Activated naive CD4-positive, alpha-beta T cell treated with anti-CD3 and anti-CD28 coated beads, Interleukin-2, amount 50 U/mL, for 72 hours (primary cell): Measurements from ENCODE around the gene POLD1. TPM values are rescaled to one million over a fixed set of nuclear protein-coding genes. Genes with fewer than 3 reads are reported as not detected.
"Not testable (repeated sequence)": the region's sequence is repeated elsewhere in the genome, so short reads cannot be mapped to it uniquely, and the experiment has no call there.

ENCODE experiments used
- ATAC-seq, 2 donors: fragments of 150-1000 bp; cut with Tn5 transposase; 2 replicates each; pipeline ENCODE4 v1.10.0; 2021; ENCODE audit warnings: mild to moderate bottlenecking in 2 of 2, moderate library complexity in 2 of 2
- DNase-seq, 2 donors: peaks; one replicate each; pipeline ENCODE4 v3.0.0; 2021 to 2022; ENCODE audit warnings: low spot score in 2 of 2
- H3K27ac Mint-ChIP-seq, 2 donors: one replicate each; pipeline ENCODE4 v1.8.0; 2022; ENCODE audit warnings: mild to moderate bottlenecking in 2 of 2, mixed read lengths in 2 of 2
- H3K36me3 Mint-ChIP-seq, 2 donors: one replicate each; pipeline ENCODE4 v1.8.0; 2022; ENCODE audit warnings: mixed read lengths in 2 of 2
- H3K9me3 Mint-ChIP-seq, 2 donors: one replicate each; pipeline ENCODE4 v1.8.0; 2022; ENCODE audit warnings: mixed read lengths in 2 of 2
- total RNA-seq, 2 donors: library from RNA; stranded (reverse); gene quantifications; one replicate each; pipeline ENCODE4 v1.2.3, GENCODE V29; 2022

The POLD1 gene
- total RNA-seq, result 100 to 1,000 TPM; 183 to 254 TPM

DNA sequence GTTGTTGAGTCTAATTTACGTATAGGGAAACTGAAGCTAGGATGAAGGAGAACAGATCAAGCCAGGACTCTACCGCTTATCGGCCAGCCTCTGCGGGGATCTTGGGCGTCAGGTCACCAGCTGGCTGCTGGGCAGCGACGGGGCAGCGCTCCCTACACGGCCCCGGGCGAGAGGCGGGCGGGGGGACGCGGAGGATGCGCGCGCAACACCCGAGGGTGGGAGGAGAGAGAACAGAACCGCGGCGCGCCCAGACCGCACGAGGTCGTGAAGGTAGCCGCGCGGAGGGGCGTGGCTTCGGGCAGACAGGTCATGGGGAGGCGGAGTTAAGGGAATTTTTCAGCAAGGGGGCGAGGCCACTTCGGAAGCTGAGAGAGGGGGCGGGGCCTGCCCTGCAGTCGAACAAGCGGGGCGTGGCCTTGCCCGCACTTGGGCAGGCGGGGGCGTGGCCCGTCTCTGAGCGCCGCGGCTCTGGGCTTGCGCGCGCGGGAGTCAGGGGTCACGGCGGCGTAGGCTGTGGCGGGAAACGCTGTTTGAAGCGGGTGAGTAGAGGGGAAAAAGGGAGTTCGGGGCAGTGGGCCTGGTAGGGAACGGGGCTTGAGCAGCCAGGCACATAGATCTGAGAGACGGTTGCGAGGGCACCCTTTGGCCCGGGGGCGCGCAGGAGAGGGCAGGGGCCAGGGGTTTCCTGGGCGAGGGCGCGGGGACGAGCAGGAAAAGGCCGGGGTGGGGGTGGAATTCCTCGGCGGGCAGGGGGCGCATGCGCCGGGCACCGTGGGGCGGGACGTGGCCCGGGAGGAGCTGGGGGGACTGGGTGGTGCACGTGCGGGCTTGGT is at the start of gene POLD1:
Gene POLD1 (plus strand): TSS at position 496 of the 833 bp plus-strand sequence. CDS start 14,505 bp downstream, outside the sequence.
- Mint-ChIP-seq H3K9me3 (no peaks in the 10 kb centered on the region), H3K27ac (peak within 1 kb of the TSS; percentile 94 to 98), H3K36me3 (peaks cover 17 to 46% of the 10 kb centered on the region in 2 donors)
- peak; percentile 99 for DNase-seq
- ATAC-seq, result peak; percentile 91 to 92

DNA sequence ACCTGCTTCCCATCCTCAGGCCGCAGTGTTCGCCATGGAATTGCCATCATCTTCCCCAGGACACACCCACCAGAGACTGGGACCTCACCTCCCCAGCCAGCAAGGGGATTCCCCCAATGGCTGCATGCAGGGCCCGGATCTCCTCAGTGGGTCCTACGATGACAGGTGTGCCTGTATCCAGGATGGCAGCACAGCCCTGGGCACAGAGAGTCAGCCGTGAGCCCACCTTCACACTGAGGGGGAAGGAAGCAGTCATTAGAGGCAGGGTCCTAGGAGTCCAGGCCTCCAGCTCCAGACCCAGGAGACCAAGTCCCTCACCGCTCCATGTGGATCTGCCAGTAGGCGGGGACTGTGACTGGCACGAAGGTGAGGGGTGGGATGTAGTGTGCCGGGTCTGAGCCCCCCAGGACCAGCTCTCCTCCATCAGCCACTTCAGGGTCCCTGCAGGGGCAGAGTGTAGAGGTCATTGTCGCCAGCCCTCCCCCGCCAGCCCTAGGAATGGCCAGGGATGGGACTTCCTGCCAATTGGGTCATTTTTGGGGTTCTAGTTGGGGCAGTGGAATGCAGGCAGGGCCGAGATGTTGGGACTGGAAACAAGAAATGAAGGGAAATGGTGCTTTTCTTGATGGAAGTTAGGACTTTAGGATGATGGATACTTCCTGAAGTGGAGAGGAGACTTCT is 49.3 kb upstream of the POLD1 start:
- no peak for DNase-seq
- Mint-ChIP-seq H3K27ac (no peak overlapping the region), H3K9me3 (peaks cover 3 to 8% of the 10 kb centered on the region in 2 donors), H3K36me3 (peaks cover 18 to 61% of the 10 kb centered on the region in 2 donors)
- ATAC-seq, result no peak

DNA sequence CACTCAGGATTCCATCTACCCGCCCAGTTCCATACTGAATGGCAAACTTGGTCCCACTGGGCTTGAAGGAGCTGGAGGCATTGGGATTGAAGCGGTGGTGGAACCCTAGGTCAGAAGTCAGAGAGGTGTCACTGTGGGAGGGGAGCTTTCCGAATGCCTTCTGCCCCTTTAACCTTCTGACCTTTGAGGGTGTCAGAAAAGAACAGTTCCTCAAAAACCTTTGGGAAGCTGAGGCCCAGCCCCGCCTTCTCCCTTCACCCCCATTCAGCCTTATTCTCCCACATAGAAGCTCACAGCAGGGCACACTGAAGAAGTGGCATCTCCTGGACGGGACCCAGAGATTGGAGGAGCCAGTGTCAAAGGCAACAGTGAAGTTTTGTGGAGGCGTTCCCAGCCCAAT is 47.1 kb upstream of the POLD1 start:
- H3K36me3 Mint-ChIP-seq, result peaks cover 11 to 74% of the 10 kb centered on the region in 2 donors
- not testable (repeated sequence) for DNase-seq, H3K9me3 Mint-ChIP-seq, H3K27ac Mint-ChIP-seq, ATAC-seq

DNA sequence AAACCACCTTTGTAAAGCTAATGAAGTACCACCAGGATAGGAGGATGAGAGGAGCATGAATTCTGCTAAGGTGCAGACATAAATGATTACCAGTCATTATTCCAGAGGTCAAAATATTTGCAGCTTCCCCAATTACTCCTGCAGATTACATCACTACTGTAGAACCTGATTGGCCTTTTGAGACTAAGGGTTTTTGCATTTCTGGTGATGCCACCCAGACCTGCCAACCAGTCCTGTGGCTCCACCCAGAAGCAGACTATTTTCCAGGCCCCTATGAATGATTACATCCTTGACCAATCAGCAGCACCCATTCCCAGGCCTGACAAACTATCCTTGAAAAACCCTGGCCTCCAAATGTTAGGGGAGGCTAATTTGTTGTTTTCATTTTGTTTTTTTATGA is 43.8 kb upstream of the POLD1 start:
- DNase-seq (no peak), ATAC-seq (no peak)
- Mint-ChIP-seq H3K9me3 (peaks cover 5 to 9% of the 10 kb centered on the region in 2 donors), H3K36me3 (peaks cover 7 to 67% of the 10 kb centered on the region in 2 donors), H3K27ac (no peak overlapping the region)

DNA sequence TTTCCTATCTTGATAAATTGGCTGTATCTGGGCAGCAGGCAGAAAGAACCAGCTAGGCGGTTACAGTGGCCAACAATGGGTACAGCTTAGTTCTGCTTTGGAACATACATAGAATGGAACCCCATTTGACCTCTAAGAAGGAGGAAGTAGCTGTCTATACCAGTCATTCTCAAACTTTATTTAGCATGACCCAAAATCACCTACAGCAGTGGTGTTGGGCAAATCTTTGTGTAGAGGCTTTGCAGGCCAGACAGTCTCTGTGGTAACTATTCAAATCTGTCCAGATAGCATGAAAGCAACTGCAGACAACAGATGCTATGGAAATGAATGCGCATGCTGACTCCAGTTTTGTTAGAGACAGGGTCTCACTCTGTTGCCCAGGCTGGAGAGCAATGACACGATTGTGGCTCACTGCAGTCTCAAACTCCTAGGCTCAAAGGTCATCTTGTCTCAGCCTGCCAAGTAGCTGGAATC is 43.0 kb upstream of the POLD1 start:
- Mint-ChIP-seq H3K27ac (no peak overlapping the region), H3K9me3 (peaks cover 4 to 5% of the 10 kb centered on the region in 2 donors), H3K36me3 (peaks cover 6 to 63% of the 10 kb centered on the region in 2 donors)
- DNase-seq (no peak), ATAC-seq (peak; percentile 67 to 68)

DNA sequence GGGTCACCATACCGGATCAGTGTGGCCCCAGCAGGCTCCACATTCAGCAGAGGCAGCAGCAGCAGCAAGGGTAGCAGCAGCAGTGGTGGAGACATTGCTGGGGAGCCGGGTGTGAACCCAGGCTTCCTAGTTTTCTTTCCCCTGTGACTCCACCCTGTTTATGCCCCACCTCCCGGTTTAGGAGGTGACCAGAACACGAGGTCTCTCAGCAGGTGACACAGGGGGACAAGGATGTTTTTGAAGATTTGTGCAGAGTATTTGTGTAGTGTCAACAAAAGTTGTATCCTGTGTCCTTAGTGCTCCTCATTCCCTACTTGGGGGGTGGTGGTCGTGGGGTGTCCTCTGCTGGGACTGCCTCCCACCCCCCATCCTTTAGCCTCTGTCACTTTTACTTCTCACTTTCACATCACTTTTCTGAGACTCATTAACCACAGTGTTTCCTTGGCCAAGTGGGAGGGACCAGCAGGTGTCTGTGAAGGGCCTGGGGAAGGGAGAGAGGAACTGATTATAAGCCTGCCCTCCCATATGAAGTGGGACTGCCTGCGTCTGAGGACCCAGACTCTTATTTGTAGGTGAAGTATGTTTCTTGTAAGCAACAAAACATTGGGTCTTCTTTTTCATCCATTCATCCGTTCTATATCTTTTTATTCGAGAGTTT is 39.4 kb upstream of the POLD1 start:
- peak overlapping the region; percentile 64 to 80 for H3K27ac Mint-ChIP-seq
- peaks cover 6 to 55% of the 10 kb centered on the region in 2 donors for H3K36me3 Mint-ChIP-seq
- peaks cover 4 to 5% of the 10 kb centered on the region in 2 donors for H3K9me3 Mint-ChIP-seq
- ATAC-seq (peak in 1 of 2 donors; percentile 50), DNase-seq (no peak)

DNA sequence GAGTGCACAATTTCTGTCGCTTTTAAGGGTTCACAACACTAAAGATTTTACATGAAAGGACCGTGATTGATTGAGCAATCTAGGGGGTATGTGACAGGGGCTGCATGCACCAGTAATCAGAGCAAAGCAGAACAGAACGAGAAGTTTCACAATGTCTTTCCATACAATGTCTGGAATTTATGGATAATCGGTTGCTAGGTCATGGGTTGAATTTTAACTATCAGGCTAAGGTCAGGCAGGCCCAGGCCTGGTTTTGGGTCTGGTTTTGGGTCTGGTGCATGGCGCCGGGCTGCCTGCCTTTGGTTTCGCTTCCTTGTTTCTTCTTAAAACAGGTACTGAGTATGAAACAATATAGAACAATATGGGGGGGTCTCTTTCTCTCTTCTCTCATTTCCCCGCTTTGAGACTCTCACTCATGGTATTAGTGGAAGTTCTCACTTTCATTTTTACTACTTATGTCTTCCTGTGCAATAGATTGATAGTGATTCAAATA is 37.0 kb upstream of the POLD1 start:
- ATAC-seq, result peak; percentile 87
- Mint-ChIP-seq H3K27ac (peak overlapping the region; percentile 76 to 91), H3K36me3 (peaks cover 6 to 35% of the 10 kb centered on the region in 2 donors)
- not testable (repeated sequence) for H3K9me3 Mint-ChIP-seq, DNase-seq

DNA sequence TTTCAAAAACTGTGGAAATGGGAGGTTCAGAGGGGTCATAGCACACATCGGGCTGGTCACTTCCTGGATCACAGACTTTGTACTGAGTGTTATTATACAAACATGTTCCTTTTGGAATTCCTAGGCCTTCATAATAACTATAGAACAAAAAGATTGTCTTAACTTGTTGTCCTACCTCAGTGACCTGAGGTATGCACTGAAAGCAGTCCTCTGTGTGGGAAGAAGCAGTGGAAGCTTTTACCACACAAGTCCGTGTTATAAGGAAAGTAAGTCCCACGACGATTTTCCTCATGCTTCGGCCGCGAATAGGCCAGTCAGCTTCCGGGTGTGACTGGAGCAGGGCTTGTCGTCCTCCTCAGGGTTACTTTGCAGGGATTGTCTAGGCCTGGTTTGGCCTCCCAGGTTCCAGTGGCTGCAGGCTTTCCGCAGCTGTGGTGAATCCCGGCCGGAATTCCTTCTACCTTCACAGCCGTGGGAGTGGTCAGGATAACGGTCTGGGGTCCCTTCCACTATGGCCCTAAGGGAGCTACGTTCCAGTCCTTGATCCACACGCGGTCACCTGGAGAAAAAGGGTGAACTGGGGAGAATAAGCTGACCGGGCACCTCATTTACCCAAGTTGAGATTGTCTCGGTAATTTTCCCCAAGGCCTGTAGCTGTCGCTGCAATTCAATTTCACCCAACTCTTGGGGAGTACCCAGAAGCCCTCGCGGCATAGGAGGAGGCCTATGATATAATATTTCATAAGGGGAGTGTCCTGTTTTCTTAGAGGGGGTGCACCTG is 34.7 kb upstream of the POLD1 start:
- H3K27ac Mint-ChIP-seq, result no peak overlapping the region

DNA sequence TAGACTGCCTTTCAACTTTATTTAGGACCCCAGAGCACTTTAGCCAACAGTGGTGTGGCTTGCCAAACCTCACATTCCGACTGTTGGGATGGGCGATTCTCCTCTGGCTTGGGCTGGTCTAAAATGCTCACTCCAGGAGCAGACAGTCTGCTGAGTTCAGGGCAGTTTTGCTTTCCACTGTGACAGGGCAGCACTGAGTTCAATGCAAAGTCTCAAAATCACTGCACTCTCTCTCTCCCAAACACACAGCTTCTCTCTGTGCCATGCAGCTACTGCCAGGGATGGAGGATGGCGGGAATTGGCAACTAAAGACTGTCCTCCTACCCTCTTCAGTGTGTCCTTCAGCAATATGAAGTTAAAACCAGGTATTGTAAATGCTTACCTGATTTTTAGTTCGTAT is 31.9 kb upstream of the POLD1 start:
- ATAC-seq (no peak), DNase-seq (no peak)
- Mint-ChIP-seq H3K27ac (peak overlapping the region in 1 of 2 donors; percentile 53), H3K9me3 (no peaks in the 10 kb centered on the region), H3K36me3 (peaks cover 0 to under 1% of the 10 kb centered on the region in 2 donors)

More for the DNA sequence above, 34.7 kb upstream of the POLD1 start:
- Mint-ChIP-seq H3K9me3 (peaks cover 0 to 5% of the 10 kb centered on the region in 2 donors), H3K36me3 (peaks cover 6 to 20% of the 10 kb centered on the region in 2 donors)
- DNase-seq, result no peak
- no peak for ATAC-seq

DNA sequence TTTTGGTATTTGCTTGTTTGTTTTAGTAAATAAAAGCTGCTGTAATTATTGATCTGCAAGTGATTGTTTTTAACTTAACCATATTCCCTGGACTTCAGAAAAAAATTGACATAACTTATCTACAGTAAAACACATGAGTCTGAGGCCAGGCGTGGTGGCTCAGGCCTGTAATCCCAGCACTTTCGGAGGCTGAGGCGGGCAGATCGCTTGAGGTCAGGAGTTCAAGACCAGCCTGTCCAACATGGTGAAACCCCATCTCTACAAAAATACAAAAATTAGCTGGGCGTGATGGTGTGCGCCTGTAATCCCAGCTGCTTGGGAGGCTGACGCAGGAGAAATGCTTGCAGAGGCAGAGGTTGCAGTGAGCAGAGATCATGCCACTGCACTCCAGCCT is 30.7 kb upstream of the POLD1 start:
- not testable (repeated sequence) for DNase-seq, ATAC-seq, H3K36me3 Mint-ChIP-seq, H3K9me3 Mint-ChIP-seq, H3K27ac Mint-ChIP-seq

DNA sequence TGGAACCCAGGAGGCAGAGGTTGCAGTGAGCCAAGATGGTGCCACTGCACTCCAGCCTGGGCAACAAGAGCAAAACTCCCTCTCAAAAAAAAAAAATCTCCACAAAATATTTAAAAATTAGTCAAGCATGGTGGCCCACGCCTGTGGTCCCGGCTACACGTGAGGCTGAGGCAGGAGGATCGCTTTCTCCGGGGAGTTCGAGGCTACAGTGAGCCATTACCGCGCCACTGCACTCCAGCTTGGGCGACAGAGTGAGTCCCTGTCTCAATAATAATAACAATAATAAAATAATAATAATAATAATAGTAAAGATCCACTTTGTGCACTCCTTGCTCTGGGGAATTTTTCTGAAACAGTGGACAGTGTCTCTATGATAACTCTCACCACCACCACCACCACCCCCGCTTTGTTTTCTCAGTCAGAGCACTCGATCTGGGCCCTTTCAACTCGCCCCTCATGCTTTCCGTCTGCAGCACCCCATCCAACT is 27.4 kb upstream of the POLD1 start:
- Mint-ChIP-seq H3K27ac (peak overlapping the region; percentile 91 to 95), H3K9me3 (peaks cover 13 to 19% of the 10 kb centered on the region in 2 donors), H3K36me3 (peaks cover 36 to 37% of the 10 kb centered on the region in 2 donors)
- no peak for DNase-seq
- ATAC-seq, result no peak

DNA sequence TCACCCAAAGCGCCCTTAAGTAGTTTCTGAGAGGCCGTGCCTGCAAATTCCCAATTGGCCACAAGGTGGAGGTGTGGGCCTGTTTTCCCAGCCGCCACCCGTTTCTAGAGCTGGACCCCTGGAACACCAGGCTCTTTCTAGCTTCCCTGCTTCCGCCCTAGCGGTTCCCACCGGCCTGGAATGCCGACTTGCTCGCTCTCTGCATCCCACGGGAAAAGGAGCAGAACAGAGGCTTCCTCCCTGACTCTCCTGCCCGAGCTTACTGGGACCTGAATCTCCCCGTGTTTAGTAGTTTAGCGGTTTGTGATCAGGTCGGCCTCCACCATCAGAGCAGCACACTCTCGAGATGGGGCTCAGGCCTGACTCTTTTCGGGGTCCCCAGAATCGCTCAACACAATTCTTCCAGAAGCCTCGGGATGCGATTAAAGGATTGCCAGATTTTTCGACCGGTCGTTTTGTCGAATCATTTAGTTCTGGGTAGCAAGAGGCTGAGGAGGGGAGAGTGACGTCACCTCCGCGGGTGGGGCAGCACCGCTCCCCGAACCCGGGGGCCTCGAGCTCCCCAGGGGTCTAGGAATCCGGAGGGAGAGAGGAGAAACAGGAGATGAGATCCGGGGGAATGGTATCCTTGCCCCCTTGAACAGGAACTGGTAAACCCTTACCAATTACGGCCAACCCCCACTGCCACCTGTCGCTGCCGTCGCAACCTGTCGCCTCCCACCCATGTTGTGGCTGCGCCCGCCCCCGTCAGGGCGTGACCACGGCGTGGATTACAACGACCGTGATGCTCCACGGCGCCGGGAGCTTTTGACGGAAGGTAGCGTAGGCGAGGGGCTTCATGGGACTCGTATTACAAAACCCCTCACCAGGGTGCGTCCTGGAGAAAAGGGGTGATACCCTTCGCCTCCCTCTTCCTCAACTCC is 26.7 kb upstream of the POLD1 start:
- DNase-seq (peak; percentile 81 to 85), ATAC-seq (peak; percentile 64 to 74)
- peak overlapping the region; percentile 91 to 95 for H3K27ac Mint-ChIP-seq
- H3K9me3 Mint-ChIP-seq, result peaks cover 13 to 20% of the 10 kb centered on the region in 2 donors
- peaks cover 43% of the 10 kb centered on the region in 2 donors for H3K36me3 Mint-ChIP-seq

DNA sequence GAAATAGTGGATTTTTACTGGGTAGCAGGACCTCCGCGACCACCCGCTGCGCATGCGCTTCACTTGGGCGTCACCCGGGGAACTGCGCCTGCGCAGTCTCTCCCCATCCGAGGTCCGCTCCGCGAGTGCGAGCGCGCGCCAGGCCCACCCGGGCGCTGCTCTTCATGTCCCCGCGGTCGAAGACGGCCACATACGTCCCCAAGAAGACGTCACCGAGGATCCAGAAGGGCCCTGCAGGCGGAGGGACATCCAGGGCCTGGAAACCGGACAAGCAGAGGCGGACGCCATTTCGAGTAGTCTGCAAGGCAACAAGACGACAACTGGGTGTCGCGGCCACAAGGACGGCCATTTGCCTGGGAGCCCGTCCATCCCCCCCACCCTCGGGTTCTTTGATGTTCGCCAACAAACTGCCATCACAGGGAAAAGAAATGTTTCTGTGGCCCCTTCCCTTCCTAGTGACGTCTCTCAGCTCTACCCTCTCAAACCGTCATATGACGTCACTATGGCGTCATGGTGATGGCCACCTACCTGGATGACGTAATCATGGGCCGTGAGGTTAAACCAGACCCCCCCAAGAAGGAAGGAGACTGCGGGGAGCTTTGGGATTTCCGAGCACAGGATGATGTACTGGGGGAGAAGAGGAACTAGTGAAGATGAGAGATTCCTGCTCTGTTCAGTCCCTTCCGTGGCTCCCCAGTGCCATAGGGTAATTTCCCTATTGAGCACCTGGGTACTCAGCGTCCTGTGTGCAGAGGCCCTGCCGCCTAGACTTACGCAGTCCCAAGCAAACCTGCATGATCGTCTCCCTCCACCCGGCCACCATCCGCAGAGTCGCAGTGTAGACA is 25.4 kb upstream of the POLD1 start:
- peak in 1 of 2 donors; percentile 21 for ATAC-seq
- Mint-ChIP-seq H3K36me3 (peaks cover 43 to 54% of the 10 kb centered on the region in 2 donors), H3K27ac (peak overlapping the region; percentile 91 to 95), H3K9me3 (peaks cover 13 to 20% of the 10 kb centered on the region in 2 donors)
- DNase-seq, result peak; percentile 71 to 82

DNA sequence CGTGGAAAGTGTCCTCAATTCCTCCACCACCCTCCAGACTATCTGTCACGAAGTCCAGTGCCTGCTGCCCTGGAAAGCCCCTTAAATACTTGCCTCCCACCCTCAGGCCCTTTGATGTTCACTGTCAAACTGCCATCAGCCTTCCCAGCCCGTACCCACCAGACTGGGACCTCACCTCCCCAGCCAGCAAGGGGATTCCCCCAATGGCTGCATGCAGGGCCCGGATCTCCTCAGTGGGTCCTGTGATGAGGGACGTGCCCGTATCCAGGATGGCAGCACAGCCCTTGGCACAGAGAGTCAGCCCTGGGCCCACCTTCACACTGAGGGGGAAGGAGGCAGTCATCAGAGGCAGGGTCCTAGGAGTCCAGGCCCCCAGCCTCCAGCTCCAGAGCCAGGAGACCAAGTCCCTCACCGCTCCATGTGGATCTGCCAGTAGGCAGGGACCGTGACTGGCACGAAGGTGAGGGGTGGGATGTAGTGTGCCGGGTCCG is 24.8 kb upstream of the POLD1 start:
- peak overlapping the region; percentile 66 to 91 for H3K27ac Mint-ChIP-seq
- no peak for ATAC-seq
- DNase-seq, result no peak
- H3K9me3 Mint-ChIP-seq, result peaks cover 13 to 20% of the 10 kb centered on the region in 2 donors
- peaks cover 43 to 56% of the 10 kb centered on the region in 2 donors for H3K36me3 Mint-ChIP-seq
